PFSK-1 (cell line): ENCODE data around the gene POLE.

Source experiments
- POLR2AphosphoS5 ChIP-seq: IDR thresholded peaks from 2 replicates; pipeline ENCODE4 v1.6.1; 2012; ENCODE audit warnings: low read depth, mild to moderate bottlenecking, control low read depth, low read length, moderate library complexity
- TF ChIP-seq, protein P1 (sequence below), 2 experiments: IDR thresholded peaks; 2 replicates each; pipeline versions ENCODE4 v1.6.1 to v1.8.0; 2011 to 2012; ENCODE audit warnings: low read depth in 2 of 2, low read length in 2 of 2, control low read depth in 1 of 2, inconsistent platforms in 1 of 2, mild to moderate bottlenecking in 1 of 2, moderate library complexity in 1 of 2; ENCODE audit not compliant: insufficient read depth in 1 of 2

DNA sequence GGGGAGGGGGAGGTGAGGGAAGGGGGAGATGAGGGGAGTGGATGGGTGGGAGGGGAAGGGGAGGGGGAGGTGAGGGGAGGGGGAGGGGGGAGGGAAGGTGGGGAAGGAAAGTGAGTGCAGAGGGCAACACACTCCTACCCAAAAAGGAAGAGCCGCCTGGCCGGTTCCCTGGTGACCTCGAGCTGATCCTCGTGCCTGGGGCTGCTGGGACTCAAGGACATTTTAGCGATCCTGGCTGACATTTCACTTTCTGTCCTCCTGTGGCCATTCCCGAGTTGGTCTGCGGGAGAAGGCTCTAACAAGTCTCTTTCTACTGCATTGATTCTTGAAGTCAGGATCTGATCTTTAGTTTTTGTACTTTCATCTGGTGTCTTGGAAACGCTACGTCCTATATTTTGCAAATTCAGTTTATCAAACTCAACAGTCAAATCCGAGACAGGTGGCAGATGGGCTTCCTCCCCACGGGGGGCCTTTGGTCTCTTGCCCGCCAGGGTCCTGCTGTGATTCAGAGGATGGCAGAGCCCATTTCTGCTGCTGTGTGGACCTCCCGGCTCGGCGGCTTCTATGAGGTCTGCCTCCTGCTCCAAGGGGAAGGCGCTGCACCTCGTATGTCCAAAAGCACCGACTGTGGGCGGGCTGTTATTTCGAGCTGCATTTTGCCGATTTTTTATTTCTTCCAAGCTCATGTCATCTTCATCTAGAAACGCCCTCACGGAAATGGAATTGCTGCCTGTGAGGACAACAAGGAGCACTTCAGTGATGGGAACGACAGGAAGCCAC, 42.6 kb upstream of the POLE start:
- TF ChIP-seq POLR2AphosphoS5, result no peak
- TF ChIP-seq, protein P1, sequence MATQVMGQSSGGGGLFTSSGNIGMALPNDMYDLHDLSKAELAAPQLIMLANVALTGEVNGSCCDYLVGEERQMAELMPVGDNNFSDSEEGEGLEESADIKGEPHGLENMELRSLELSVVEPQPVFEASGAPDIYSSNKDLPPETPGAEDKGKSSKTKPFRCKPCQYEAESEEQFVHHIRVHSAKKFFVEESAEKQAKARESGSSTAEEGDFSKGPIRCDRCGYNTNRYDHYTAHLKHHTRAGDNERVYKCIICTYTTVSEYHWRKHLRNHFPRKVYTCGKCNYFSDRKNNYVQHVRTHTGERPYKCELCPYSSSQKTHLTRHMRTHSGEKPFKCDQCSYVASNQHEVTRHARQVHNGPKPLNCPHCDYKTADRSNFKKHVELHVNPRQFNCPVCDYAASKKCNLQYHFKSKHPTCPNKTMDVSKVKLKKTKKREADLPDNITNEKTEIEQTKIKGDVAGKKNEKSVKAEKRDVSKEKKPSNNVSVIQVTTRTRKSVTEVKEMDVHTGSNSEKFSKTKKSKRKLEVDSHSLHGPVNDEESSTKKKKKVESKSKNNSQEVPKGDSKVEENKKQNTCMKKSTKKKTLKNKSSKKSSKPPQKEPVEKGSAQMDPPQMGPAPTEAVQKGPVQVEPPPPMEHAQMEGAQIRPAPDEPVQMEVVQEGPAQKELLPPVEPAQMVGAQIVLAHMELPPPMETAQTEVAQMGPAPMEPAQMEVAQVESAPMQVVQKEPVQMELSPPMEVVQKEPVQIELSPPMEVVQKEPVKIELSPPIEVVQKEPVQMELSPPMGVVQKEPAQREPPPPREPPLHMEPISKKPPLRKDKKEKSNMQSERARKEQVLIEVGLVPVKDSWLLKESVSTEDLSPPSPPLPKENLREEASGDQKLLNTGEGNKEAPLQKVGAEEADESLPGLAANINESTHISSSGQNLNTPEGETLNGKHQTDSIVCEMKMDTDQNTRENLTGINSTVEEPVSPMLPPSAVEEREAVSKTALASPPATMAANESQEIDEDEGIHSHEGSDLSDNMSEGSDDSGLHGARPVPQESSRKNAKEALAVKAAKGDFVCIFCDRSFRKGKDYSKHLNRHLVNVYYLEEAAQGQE (IDR thresholded peaks at IDR 0.05; ENCODE audit: insufficient read depth in 1 of 2, low read depth in 2 of 2, low read length in 2 of 2), result no peak
